Measurements from ENCODE around the gene CDH4.

GRCh38 chr20:61879694-61880093, 627.6 kb downstream of the CDH4 start:
- TF ChIP-seq ZNF549 (tag by site-specific recombination; IDR thresholded peaks at IDR 0.05), result no peak
- TF ChIP-seq CTCF (tag by site-specific recombination; IDR thresholded peaks at IDR 0.05), result no peak
- no peak for TF ChIP-seq ZNF341 (tag by site-specific recombination; IDR thresholded peaks at IDR 0.05; ENCODE audit: low read depth)
- TF ChIP-seq KLF16 (tag by site-specific recombination; IDR thresholded peaks at IDR 0.05), result no peak
- no peak for TF ChIP-seq SP2 (tag by site-specific recombination; IDR thresholded peaks at IDR 0.05)
- no peak for TF ChIP-seq KLF1 (tag by site-specific recombination; IDR thresholded peaks at IDR 0.05)
- TF ChIP-seq ZNF704 (tag by site-specific recombination; IDR thresholded peaks at IDR 0.05), result no peak
- TF ChIP-seq HIC1 (tag by site-specific recombination; IDR thresholded peaks at IDR 0.05), result no peak
- no peak for TF ChIP-seq ZNF146 (tag by site-specific recombination; IDR thresholded peaks at IDR 0.05)
- TF ChIP-seq, protein P1, sequence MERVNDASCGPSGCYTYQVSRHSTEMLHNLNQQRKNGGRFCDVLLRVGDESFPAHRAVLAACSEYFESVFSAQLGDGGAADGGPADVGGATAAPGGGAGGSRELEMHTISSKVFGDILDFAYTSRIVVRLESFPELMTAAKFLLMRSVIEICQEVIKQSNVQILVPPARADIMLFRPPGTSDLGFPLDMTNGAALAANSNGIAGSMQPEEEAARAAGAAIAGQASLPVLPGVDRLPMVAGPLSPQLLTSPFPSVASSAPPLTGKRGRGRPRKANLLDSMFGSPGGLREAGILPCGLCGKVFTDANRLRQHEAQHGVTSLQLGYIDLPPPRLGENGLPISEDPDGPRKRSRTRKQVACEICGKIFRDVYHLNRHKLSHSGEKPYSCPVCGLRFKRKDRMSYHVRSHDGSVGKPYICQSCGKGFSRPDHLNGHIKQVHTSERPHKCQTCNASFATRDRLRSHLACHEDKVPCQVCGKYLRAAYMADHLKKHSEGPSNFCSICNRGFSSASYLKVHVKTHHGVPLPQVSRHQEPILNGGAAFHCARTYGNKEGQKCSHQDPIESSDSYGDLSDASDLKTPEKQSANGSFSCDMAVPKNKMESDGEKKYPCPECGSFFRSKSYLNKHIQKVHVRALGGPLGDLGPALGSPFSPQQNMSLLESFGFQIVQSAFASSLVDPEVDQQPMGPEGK (tag by site-specific recombination; IDR thresholded peaks at IDR 0.05), result no peak
- TF ChIP-seq ZNF571 (tag by site-specific recombination; IDR thresholded peaks at IDR 0.05), result no peak
